Measurements from ENCODE around the gene PTBP2. TPM values are rescaled to one million over a fixed set of nuclear protein-coding genes. Genes with fewer than 3 reads are reported as not detected.

PTBP2 gene
- polyA plus RNA-seq, 1 donor from 2014 or later = 6.6 TPM

DNA sequence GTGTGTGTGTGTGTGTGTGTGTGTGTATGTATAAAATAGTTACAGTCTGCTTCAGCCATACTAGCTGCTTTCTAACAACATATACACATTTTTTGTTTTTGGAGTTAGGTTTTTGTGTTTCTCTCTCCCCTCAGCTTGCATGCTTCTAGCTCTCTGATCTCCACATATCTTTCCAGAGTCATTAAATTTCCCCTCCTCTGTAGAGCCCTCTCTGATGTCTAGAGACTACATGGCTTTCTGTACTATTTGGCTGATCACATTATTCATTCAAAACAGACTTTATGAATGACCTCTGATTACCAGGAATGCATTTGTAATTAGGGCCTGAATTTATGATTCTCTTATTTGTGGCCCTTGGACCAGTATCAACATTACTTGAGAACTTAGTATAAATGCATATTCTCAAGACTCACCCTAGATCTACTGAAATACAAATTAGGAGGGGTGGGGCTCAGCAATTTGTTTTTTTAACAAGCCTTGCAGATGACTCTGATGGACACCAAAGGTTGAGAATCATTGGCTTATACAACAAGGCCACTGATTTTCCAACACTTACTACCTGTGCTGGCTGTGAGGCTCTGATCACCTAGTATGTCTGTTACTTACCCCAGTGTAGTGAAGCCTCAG lies 104.5 kb downstream of the PTBP2 start:
- no peaks in the 10 kb centered on the region for H3K9me3 Mint-ChIP-seq
- H3K4me3 Mint-ChIP-seq = no peak overlapping the region
- no peaks in the 10 kb centered on the region for H3K27me3 Mint-ChIP-seq
- no peak overlapping the region for H3K27ac Mint-ChIP-seq
- H3K4me1 Mint-ChIP-seq = no peaks in the 10 kb centered on the region
- H3K36me3 Mint-ChIP-seq = no peaks in the 10 kb centered on the region

GRCh38 chr1:96833376-96833775 lies 111.8 kb downstream of the PTBP2 start:
- Mint-ChIP-seq H3K36me3 (peaks cover 5% of the 10 kb centered on the region), H3K9me3 (peaks cover 0 to 3% (median 0%) of the 10 kb centered on the region in 3 donors), H3K27me3 (no peaks in the 10 kb centered on the region), H3K27ac (no peak overlapping the region), H3K4me3 (no peak overlapping the region), H3K4me1 (no peaks in the 10 kb centered on the region)

DNA sequence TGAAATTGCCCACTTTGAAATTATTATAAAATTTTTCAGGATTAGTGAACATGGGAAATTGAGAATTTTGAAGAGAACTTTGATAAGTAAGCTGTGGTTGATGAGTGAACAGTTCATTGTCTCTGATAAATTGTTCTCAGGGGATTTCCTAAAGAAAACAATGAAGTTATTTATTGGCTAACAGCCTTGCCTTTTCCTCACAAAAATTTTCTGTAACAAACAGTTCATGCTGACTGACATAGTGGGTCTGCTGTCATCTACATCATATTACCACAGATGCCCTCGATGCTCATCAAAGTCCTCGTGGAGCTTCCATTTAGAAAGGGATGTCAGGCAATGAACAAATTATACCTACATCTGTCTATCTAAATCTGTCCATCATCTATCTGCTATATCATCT lies 113.4 kb downstream of the PTBP2 start:
- Mint-ChIP-seq H3K4me3 (no peak overlapping the region), H3K27ac (no peak overlapping the region), H3K27me3 (no peaks in the 10 kb centered on the region), H3K36me3 (peaks cover 5% of the 10 kb centered on the region), H3K9me3 (peaks cover 0 to 3% (median 3%) of the 10 kb centered on the region in 3 donors), H3K4me1 (no peaks in the 10 kb centered on the region)

DNA sequence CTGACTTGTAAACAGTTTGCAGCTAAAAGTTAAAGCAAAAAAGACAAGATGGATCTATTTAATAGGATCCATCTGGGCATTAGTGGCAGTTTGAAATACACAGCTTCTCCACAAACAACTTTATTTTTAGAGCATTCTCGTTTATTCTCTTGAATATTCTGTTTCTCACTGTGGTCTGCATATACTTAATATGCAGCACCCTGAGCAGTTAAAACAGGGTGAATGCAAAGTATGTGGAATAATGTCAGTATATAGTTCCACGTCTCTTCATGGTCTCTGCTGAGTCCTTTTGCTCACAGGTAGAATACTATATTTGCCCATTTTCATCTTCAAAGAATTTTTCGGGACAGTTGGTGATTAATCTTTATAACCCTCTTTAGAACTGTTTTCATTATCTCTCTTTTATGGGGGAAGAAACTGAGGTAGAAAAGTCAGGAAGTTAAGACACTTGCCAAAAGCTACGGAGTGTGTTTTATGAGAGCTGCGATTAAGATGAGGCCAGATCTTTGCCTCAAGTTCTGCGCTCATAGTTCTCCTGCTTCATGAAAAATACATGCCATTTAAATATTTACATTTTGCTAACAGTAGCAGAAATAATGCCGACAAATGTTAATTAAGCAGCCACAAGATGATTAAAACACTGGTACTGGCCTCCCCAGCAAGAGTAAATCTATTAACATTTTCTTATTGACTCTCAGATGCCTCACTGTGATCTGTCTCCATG lies 115.6 kb downstream of the PTBP2 start:
- H3K9me3 Mint-ChIP-seq = peaks cover 0 to 3% (median 3%) of the 10 kb centered on the region in 3 donors
- no peak overlapping the region for H3K4me3 Mint-ChIP-seq
- no peaks in the 10 kb centered on the region for H3K4me1 Mint-ChIP-seq
- no peak overlapping the region for H3K27ac Mint-ChIP-seq
- H3K36me3 Mint-ChIP-seq = peaks cover 5% of the 10 kb centered on the region
- no peaks in the 10 kb centered on the region for H3K27me3 Mint-ChIP-seq

DNA sequence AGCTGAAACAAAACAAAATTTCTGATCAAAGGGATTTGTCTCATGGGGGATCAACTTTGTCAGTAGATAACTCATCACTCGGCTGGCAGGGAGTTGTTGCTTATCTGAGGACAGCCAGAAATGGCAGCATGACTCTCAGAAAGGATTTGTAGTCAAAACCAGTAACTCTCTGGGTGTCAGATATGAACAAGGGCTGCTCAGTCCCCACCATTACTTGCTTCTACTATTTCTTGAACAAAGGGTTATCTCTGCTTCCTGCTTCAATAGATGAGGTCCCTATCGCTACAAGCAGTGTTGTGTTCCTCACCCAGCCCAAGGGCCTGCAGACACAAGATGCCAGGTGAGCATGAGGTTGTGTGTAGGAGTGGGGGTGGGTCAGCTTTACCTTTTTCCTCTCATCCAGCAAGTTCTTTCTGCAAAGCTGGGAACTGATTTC lies 116.2 kb downstream of the PTBP2 start:
- no peaks in the 10 kb centered on the region for H3K4me1 Mint-ChIP-seq
- peaks cover 5% of the 10 kb centered on the region for H3K36me3 Mint-ChIP-seq
- H3K27ac Mint-ChIP-seq = no peak overlapping the region
- H3K4me3 Mint-ChIP-seq = no peak overlapping the region
- peaks cover 0 to 3% (median 3%) of the 10 kb centered on the region in 3 donors for H3K9me3 Mint-ChIP-seq
- no peaks in the 10 kb centered on the region for H3K27me3 Mint-ChIP-seq

GRCh38 chr1:96840396-96840795 lies 118.8 kb downstream of the PTBP2 start:
- Mint-ChIP-seq H3K27me3 (no peaks in the 10 kb centered on the region), H3K9me3 (peaks cover 0 to 3% (median 3%) of the 10 kb centered on the region in 3 donors), H3K36me3 (no peaks in the 10 kb centered on the region), H3K4me3 (no peak overlapping the region), H3K27ac (no peak overlapping the region), H3K4me1 (no peaks in the 10 kb centered on the region)

GRCh38 chr1:96842215-96842614 lies 120.6 kb downstream of the PTBP2 start:
- no peaks in the 10 kb centered on the region for H3K4me1 Mint-ChIP-seq
- H3K4me3 Mint-ChIP-seq = no peak overlapping the region
- H3K27me3 Mint-ChIP-seq = no peaks in the 10 kb centered on the region
- H3K27ac Mint-ChIP-seq = no peak overlapping the region
- H3K36me3 Mint-ChIP-seq = no peaks in the 10 kb centered on the region
- H3K9me3 Mint-ChIP-seq = peaks cover 0 to 3% (median 3%) of the 10 kb centered on the region in 3 donors

- H3K27me3 Mint-ChIP-seq = no peaks in the 10 kb centered on the region
- no peaks in the 10 kb centered on the region for H3K36me3 Mint-ChIP-seq
- H3K9me3 Mint-ChIP-seq = peaks cover 0 to 3% (median 2%) of the 10 kb centered on the region in 3 donors
These were observed 121.6 kb downstream of the PTBP2 start for GRCh38 chr1:96843196-96843595.

DNA sequence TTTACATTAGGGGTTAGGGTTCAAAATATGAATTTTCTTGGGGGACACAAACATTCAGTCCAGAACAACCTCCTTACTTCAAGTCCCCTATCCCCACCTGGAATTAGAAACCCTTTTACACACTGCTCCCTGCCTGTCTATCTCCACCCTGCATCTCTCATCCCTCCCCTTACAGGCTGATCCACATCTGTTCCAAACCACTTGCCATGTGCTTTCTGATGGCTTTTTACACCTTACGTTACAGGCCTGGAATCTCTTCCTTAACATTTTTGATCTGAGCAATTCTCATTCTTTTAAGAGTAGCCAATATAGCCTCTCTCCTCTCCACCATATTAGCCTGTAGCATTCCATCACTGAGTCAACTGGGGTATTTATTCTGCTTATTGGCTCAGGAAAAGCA lies 122.0 kb downstream of the PTBP2 start:
- Mint-ChIP-seq H3K36me3 (no peaks in the 10 kb centered on the region), H3K9me3 (peaks cover 0 to 3% (median 0%) of the 10 kb centered on the region in 3 donors), H3K27me3 (no peaks in the 10 kb centered on the region), H3K4me3 (no peak overlapping the region), H3K4me1 (no peaks in the 10 kb centered on the region), H3K27ac (no peak overlapping the region)

More at GRCh38 chr1:96843196-96843595, 121.6 kb downstream of the PTBP2 start:
- H3K4me1 Mint-ChIP-seq = no peaks in the 10 kb centered on the region
- no peak overlapping the region for H3K4me3 Mint-ChIP-seq
- no peak overlapping the region for H3K27ac Mint-ChIP-seq

DNA sequence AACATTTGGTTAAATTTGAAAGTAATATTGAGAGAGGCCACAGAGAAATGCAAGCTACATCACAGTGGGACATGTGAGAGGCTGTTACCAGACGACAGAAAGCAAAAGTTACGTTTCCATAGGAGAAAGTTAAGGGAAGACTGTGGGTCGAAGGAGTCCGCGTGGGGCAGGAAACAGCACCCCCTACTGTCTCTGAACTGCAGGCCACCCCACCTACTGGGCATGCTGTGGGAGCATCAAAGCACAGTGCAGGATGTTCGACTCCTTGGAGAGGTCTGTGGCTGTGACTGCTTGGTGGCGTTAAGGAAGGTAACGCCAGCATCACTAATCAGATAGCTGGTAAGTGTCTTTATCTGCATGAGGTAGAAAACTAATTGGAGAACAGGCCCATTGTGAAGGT lies 123.9 kb downstream of the PTBP2 start:
- peaks cover 0 to 3% (median 2%) of the 10 kb centered on the region in 3 donors for H3K9me3 Mint-ChIP-seq
- no peaks in the 10 kb centered on the region for H3K4me1 Mint-ChIP-seq
- H3K27ac Mint-ChIP-seq = no peak overlapping the region
- H3K4me3 Mint-ChIP-seq = no peak overlapping the region
- no peaks in the 10 kb centered on the region for H3K36me3 Mint-ChIP-seq
- H3K27me3 Mint-ChIP-seq = no peaks in the 10 kb centered on the region

DNA sequence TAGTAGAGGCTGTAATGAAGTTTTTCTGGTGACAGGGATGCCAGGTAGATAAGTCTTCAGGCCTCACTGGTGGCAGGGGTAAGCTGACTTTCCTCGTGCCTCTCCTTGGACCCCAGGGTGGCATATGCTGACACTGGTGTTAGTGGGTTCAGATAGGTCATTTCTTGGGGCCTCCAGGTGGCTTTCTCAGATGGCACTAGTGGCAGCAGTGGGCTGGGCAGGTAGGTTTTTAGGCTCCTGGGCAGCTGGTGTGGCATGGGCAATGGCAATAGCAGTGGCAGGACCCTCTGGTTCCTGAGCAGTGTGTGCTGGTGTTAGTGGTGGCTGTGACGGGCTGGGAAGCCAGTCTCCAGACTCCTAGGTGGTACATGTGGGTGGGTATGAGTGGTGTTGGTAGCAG lies 140.3 kb downstream of the PTBP2 start:
- Mint-ChIP-seq H3K9me3 (peaks cover 0 to 3% (median 0%) of the 10 kb centered on the region in 3 donors), H3K4me3 (no peak overlapping the region), H3K27me3 (peaks cover 3% of the 10 kb centered on the region), H3K4me1 (no peaks in the 10 kb centered on the region), H3K27ac (no peak overlapping the region), H3K36me3 (no peaks in the 10 kb centered on the region)

- H3K4me3 Mint-ChIP-seq = no peak overlapping the region
- no peaks in the 10 kb centered on the region for H3K36me3 Mint-ChIP-seq
- H3K27ac Mint-ChIP-seq = no peak overlapping the region
- H3K4me1 Mint-ChIP-seq = no peaks in the 10 kb centered on the region
- H3K9me3 Mint-ChIP-seq = peaks cover 0 to 2% (median 0%) of the 10 kb centered on the region in 3 donors
- H3K27me3 Mint-ChIP-seq = peaks cover 3% of the 10 kb centered on the region
These were observed 141.9 kb downstream of the PTBP2 start for GRCh38 chr1:96863449-96863848.

Data from IgD-negative memory B cell (primary cell).